Measurements from ENCODE around the gene TTC9C. TPM values are rescaled to one million over a fixed set of nuclear protein-coding genes. Genes with fewer than 3 reads are reported as not detected.
"Not testable (repeated sequence)": the region's sequence is repeated elsewhere in the genome, so short reads cannot be mapped to it uniquely, and the experiment has no call there.

Gene TTC9C, protein sequence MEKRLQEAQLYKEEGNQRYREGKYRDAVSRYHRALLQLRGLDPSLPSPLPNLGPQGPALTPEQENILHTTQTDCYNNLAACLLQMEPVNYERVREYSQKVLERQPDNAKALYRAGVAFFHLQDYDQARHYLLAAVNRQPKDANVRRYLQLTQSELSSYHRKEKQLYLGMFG
- 10 to 100 TPM; 44.3 to 46.1 TPM for total RNA-seq

DNA sequence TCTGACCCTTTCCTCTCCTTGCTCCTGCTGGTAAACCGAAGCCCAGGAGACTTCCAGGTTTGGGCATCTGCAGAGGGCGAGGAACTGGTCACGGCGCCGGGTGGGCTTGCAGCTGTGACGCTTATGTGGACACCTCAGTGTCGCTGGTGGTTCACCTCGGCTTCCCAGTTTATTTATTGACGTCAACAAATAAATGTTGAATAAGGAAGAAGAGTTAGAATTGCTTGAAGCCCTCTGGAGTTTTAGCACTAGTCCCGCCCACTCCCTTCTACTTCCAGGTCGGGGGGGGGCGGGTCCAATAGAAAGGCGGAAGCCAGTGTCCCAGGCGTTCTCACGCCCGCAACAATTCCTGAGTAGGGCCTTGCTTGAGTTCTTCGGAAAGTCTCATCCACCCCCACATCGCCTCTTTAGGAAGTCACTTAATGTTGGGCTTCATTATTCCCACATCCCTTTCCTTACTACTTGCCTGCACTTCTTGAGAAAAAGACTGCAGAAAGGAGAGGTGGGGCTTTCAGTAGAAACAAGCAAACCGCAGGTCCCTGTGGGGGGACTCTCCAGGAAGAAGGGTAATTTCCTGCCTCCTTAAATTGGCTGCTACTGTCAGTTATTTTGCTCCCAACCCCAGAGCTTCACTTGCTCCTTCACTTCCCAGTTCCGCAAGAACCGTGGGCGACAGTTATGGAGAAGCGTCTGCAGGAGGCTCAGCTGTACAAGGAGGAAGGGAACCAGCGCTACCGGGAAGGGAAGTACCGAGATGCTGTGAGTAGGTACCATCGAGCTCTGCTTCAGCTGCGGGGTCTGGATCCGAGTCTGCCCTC lies at the start of gene TTC9C:
TTC9C (plus strand) TSS at position 316 of the 818 bp plus-strand sequence; CDS start at position 679, 363 bp downstream.
- peak; percentile 34 for ATAC-seq
- Mint-ChIP-seq H3K27me3 (ENCODE audit: low read depth) (no peaks in the 10 kb centered on the region), H3K27ac (peak within 1 kb of the TSS; percentile 96), H3K9me3 (ENCODE audit: insufficient read depth) (no peaks in the 10 kb centered on the region), H3K36me3 (ENCODE audit: low read depth) (peaks cover 58% of the 10 kb centered on the region), H3K4me1 (ENCODE audit: low read depth) (peaks cover 42% of the 10 kb centered on the region), H3K4me3 (peak within 1 kb of the TSS; percentile 94)
- POLR2A ChIA-PET: interaction anchor here (1.0 to 7.7 kb wide), 11 partner anchors 18 to 153 kb away, joined by 3 to 123 read pairs (median 20); partner anchors contain the start of genes BSCL2, C11orf98, CSKMT and GANAB
- CTCF ChIA-PET: interaction anchor here (0.7 to 3.3 kb wide), 12 partner anchors 13 to 153 kb away, joined by 3 to 14 read pairs (median 6); partner anchors contain the start of genes NXF1, POLR2G, SLC3A2 and TAF6L
- DNase-seq: peak; percentile 91

DNA sequence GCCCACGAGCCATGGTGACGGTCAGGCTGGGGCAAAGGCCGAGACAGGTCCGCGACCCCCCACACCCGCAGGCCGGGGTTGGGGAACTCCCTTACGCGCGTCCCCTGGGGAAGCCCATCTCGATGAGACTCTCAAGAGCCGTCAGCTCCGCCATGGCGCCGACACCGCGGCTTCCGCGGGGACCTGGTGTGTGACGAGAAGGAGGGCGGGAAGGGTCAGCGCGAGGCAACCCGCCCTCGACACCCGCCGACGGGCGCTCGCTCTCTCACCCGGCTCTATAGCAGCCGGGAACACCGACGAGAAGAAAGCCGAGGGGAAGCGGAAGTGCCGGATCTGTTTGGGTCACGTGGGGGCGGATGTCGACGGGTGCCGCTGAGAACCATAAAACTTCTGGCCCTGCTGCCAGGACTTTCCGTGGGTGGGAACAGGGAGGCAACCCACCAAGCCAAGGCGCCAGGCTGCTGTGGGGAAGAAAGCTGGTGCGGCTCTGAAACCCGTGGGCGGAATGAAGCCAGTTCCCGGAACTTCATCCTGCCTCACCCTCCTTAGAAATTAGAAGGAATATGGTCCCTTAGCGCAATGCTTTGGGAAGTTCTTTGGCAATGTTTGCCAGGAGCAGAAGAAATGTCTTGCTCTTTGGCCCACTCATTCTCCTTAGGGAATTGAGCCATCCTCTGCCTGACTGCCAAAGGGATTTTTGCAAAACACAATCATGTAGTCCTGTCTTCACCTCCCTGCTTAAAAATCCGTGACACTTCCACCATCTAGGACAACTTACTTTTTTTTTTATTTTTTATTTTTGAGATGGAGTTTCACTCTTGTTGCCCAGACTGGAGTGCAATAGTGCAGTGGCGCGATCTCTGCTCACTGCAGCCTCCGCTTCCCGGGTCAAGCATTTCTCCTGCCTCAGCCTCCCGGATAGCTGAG lies 49.3 kb upstream of the TTC9C start, which contains the start of gene UBXN1:
UBXN1 (minus strand) TSS at position 304 of the 927 bp plus-strand sequence; CDS start at position 154, 150 bp downstream.
- CTCF ChIA-PET: interaction anchor here (1.3 to 7.0 kb wide), 7 partner anchors 7 to 66 kb away, joined by 4 to 77 read pairs (median 13); partner anchors contain the start of genes C11orf98, CSKMT, LBHD1 and LRRN4CL
- no peaks in the 10 kb centered on the region for H3K9me3 Mint-ChIP-seq (ENCODE audit: insufficient read depth)
- H3K27me3 Mint-ChIP-seq (ENCODE audit: low read depth): no peaks in the 10 kb centered on the region
- peak within 1 kb of the TSS; percentile 92 for H3K4me3 Mint-ChIP-seq
- DNase-seq (peak; percentile 89), ATAC-seq (peak; percentile 88)
- peak within 1 kb of the TSS; percentile 87 for H3K27ac Mint-ChIP-seq
- peaks cover 42% of the 10 kb centered on the region for H3K4me1 Mint-ChIP-seq (ENCODE audit: low read depth)
- POLR2A ChIA-PET: interaction anchor here (0.6 to 3.4 kb wide), 12 partner anchors 10 to 1698 kb away, joined by 3 to 24 read pairs (median 4); partner anchors contain the start of genes C11orf98, CSKMT, INTS5 and LRRN4CL
- H3K36me3 Mint-ChIP-seq (ENCODE audit: low read depth): peaks cover 30% of the 10 kb centered on the region

DNA sequence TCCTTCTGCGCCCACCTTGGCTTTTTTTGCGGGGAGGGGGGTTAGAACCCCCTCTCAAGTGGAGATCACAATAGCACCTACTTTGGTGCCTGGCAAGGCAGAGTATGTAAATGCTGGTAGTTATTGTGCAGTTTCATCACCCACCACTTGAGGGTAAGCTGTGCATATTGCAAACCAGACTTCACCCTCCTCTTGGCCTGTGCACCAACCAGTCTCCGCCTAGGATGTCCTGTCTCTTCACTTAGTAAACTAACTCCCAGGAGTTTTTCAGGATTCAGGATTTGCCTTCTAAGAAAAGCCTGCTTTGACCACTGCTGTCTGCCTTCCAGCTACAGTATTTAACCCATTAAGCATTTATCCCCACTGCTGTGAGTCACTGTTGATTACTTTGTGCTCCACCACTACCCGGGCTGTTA lies 47.5 kb upstream of the TTC9C start:
- H3K4me3 Mint-ChIP-seq: no peak overlapping the region

DNA sequence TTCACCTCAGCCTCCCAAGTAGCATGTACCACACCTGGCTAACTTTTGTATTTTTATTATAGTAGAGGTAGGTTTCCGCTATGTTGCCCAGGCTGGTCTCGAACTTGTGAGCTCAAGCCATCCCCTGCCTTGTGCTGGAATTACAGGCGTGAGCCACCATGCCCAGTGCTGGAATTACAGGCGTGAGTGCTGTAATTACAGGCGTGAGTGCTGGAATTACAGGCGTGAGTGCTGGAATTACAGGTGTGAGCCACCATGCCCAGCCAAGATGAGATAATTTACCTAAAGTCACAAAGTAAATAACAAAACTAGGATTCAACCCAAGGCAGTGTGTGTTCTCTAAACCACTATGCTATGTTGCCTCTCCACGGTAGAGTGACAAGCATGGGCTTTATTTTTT lies 45.8 kb upstream of the TTC9C start:
- H3K4me3 Mint-ChIP-seq: no peak overlapping the region
- H3K36me3 Mint-ChIP-seq (ENCODE audit: low read depth): peaks cover 11% of the 10 kb centered on the region
- no peak for DNase-seq
- no peak overlapping the region for H3K27ac Mint-ChIP-seq
- H3K9me3 Mint-ChIP-seq (ENCODE audit: insufficient read depth): no peaks in the 10 kb centered on the region
- ATAC-seq: no peak
- H3K27me3 Mint-ChIP-seq (ENCODE audit: low read depth): peaks cover 5% of the 10 kb centered on the region
- POLR2A ChIA-PET: no interaction called here
- H3K4me1 Mint-ChIP-seq (ENCODE audit: low read depth): peaks cover 25% of the 10 kb centered on the region
- CTCF ChIA-PET: interaction anchor here (7.0 kb wide), 1 partner anchor 12 kb away, joined by 77 read pairs; no protein-coding TSS in a partner anchor

More for the DNA sequence above, 47.5 kb upstream of the TTC9C start:
- Mint-ChIP-seq H3K9me3 (ENCODE audit: insufficient read depth) (no peaks in the 10 kb centered on the region), H3K27me3 (ENCODE audit: low read depth) (no peaks in the 10 kb centered on the region), H3K27ac (peak overlapping the region; percentile 55), H3K36me3 (ENCODE audit: low read depth) (peaks cover 24% of the 10 kb centered on the region), H3K4me1 (ENCODE audit: low read depth) (peaks cover 39% of the 10 kb centered on the region)
- ChIA-PET CTCF (interaction anchor here (0.6 to 7.0 kb wide), 41 partner anchors 9 to 286 kb away, joined by 3 to 77 read pairs (median 5); partner anchors contain the start of genes B3GAT3, BSCL2, C11orf98 and CSKMT), POLR2A (interaction anchor here (0.7 to 3.4 kb wide), 13 partner anchors 8 to 200 kb away, joined by 3 to 24 read pairs (median 3); partner anchors contain the start of genes C11orf98, CSKMT, LBHD1 and LRRN4CL)
- DNase-seq: peak; percentile 71
- peak; percentile 79 for ATAC-seq

DNA sequence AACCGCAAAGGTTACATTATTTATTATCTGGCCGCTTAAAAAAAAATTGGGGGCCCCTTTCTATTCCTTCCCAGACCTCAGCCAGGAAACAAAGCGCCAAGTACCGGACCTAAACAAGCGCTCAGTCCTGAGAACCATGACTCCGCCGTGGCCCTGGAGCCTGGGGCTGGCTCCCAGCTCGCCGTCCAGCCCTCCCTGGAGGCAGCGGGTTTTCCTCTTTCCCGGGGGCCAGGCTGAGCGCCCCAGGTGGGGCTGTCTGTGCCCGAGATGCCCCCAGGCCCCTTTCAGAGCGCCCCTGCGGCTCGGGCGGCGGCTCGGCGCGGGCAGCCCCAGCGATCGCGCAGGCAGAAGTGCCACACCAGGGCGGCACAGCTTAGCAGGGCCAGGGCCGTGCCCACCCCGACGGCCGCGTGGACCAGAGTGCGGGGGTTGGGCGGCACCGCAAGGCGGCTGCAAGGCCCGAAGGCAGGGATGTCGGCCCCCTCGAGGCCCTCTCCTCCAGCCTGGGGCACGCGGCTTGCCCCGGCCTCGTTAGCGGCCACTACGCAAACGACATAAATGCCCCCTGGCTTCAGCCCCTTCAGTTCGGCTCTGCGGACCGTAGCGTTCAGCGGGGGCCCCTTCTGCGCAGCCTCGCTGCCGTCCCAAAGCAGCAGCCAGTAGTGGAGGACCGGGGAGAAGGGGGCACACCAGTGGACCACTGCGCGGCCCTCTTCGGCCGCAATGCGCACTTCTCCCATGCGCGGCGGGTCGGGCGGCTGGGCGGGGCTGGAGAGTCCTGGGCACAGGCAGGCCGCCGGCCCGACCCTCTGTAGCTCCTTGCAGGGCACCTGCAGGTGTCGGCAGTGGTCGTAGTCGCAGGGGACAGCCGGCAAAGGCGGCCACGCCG lies 40.5 kb upstream of the TTC9C start:
- ATAC-seq: no peak
- POLR2A ChIA-PET: no interaction called here
- Mint-ChIP-seq H3K27ac (no peak overlapping the region), H3K36me3 (ENCODE audit: low read depth) (peaks cover 14% of the 10 kb centered on the region), H3K4me1 (ENCODE audit: low read depth) (no peaks in the 10 kb centered on the region), H3K4me3 (no peak overlapping the region), H3K9me3 (ENCODE audit: insufficient read depth) (no peaks in the 10 kb centered on the region), H3K27me3 (ENCODE audit: low read depth) (peaks cover 10% of the 10 kb centered on the region)
- DNase-seq: no peak
- CTCF ChIA-PET: interaction anchor here (1.2 to 3.6 kb wide), 5 partner anchors 7 to 95 kb away, joined by 3 to 24 read pairs (median 5); partner anchors contain the start of genes C11orf98, CSKMT, LBHD1 and TUT1

DNA sequence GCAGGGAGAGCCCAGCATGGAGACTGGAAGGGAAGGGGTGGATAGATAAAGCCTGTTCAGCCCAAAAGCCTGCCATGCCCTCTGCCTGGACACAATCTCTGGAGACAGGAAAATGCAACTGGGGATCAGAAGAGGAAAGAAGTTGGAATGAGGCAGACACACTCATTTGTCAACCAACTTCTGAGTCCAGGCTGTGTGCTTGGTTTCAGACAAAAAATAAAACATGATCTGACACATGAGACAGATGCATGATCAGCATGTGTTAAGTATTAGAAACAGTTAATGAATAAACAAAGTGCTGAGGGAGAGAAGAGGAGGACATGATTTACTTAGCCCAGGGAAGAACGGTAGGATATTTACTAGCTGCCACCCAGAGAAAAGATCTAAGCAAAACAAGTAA lies 39.8 kb upstream of the TTC9C start:
- peaks cover 16% of the 10 kb centered on the region for H3K36me3 Mint-ChIP-seq (ENCODE audit: low read depth)
- ATAC-seq: no peak
- ChIA-PET POLR2A (interaction anchor here (1.6 to 2.2 kb wide), 3 partner anchors 8 to 152 kb away, joined by 4 to 7 read pairs (median 6); partner anchors contain the start of genes C11orf98 and CSKMT), CTCF (interaction anchor here (0.7 to 3.6 kb wide), 6 partner anchors 8 to 96 kb away, joined by 3 to 24 read pairs (median 4); partner anchors contain the start of genes C11orf98, CSKMT, LBHD1 and TUT1)
- DNase-seq: no peak
- no peak overlapping the region for H3K27ac Mint-ChIP-seq
- H3K9me3 Mint-ChIP-seq (ENCODE audit: insufficient read depth): no peaks in the 10 kb centered on the region
- no peaks in the 10 kb centered on the region for H3K4me1 Mint-ChIP-seq (ENCODE audit: low read depth)
- no peak overlapping the region for H3K4me3 Mint-ChIP-seq
- H3K27me3 Mint-ChIP-seq (ENCODE audit: low read depth): peaks cover 10% of the 10 kb centered on the region

DNA sequence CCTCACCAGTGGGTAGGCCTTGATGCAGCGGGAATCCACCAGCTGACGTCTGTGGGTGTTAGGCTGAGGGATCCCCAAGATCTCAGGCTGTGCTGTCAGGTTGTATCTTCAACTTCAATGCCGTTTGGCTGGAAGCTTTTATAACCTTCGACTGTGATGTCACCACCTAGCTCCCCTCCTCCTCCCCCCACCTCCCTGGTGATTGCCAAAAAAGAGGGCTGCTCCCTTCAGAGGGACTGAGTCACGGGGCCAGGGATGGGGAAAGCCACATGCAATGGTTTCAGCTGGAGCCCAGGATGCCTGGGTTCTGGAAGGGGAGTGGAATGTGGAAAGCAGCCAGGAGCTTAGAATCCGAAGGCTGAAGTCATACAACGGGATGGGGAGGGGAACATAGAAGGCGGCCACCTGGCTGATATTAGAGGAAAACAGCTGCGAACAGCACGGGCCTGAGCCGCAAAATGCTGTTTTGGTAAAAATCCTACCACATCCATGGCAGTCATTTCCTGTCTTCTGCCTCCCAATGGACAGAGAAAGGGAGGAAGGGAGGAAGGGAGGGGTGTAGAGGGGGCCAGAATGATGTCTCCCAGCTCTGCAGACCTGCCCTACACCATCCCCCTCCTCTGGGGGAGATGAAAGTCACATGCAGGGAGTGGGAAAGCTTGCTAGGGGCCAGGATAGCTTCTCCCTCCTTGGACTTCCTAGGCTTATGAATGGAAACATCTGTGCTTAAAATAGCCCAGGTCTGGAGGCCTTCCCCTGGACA lies 38.7 kb upstream of the TTC9C start, which contains the start of gene LRRN4CL:
LRRN4CL (minus strand) TSS at position 110 of the 763 bp plus-strand sequence. CDS start 1,022 bp downstream, outside the sequence.
- Mint-ChIP-seq H3K27ac (no peak within 1 kb of the TSS), H3K27me3 (ENCODE audit: low read depth) (peaks cover 10% of the 10 kb centered on the region), H3K36me3 (ENCODE audit: low read depth) (peaks cover 18% of the 10 kb centered on the region), H3K4me1 (ENCODE audit: low read depth) (peaks cover 4% of the 10 kb centered on the region), H3K9me3 (ENCODE audit: insufficient read depth) (no peaks in the 10 kb centered on the region), H3K4me3 (no peak within 1 kb of the TSS)
- ChIA-PET CTCF (interaction anchor here (0.6 to 3.6 kb wide), 8 partner anchors 9 to 295 kb away, joined by 3 to 24 read pairs (median 3); partner anchors contain the start of genes C11orf98, CSKMT, LBHD1 and TUT1), POLR2A (interaction anchor here (1.2 to 2.2 kb wide), 5 partner anchors 9 to 151 kb away, joined by 4 to 7 read pairs (median 5); partner anchors contain the start of genes C11orf98, CSKMT and UBXN1)
- no peak for DNase-seq
- no peak for ATAC-seq

DNA sequence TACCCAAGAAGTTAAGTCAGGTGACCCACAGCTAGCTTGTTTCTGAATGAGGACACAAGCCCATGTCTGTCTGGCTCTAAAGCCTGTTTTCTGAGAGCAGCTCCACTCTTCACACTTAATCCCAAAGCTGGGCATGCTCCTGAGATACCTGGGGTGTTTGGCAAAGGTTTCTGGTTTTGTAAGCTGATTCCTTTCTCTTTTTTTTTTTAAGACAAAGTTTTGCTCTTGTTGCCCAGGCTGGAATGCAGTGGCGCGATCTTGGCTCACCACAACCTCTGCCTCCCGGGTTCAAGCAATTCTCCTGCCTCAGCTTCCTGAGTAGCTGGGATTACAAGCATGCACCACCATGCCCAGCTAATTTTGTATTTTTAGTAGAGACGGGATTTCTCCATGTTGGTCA lies 34.7 kb upstream of the TTC9C start:
- CTCF ChIA-PET: interaction anchor here (0.9 to 5.1 kb wide), 15 partner anchors 13 to 299 kb away, joined by 3 to 77 read pairs (median 8); partner anchors contain the start of genes BSCL2, C11orf98, CSKMT and HNRNPUL2
- not testable (repeated sequence) for H3K27ac Mint-ChIP-seq, ATAC-seq

More for the DNA sequence above, 34.7 kb upstream of the TTC9C start:
- POLR2A ChIA-PET: interaction anchor here (1.0 to 1.9 kb wide), 3 partner anchors 15 to 29 kb away, joined by 4 to 6 read pairs (median 6); partner anchors contain the start of genes C11orf98, CSKMT, LBHD1 and UQCC3
- not testable (repeated sequence) for H3K4me3 Mint-ChIP-seq; DNase-seq; H3K9me3 Mint-ChIP-seq (ENCODE audit: insufficient read depth); H3K4me1 Mint-ChIP-seq (ENCODE audit: low read depth); H3K27me3 Mint-ChIP-seq (ENCODE audit: low read depth)
- peaks cover 22% of the 10 kb centered on the region for H3K36me3 Mint-ChIP-seq (ENCODE audit: low read depth)
